HepG2 (cell line): ENCODE measurements around the gene ZNF431. TPM values are rescaled to one million over a fixed set of nuclear protein-coding genes. Genes with fewer than 3 reads are reported as not detected.

Experiments used
- MBNL3 ChIP-seq: fragments of 250-450 bp; sonication (Bioruptor Pico); conservative IDR thresholded peaks from 2 replicates; pipeline ENCODE4 v1.8.0; 2022; ENCODE audit warnings: mild to moderate bottlenecking, inconsistent platforms
- NFE2 ChIP-seq: sonication (generic); formaldehyde crosslinking; IDR thresholded peaks from 2 replicates; pipeline ENCODE4 v1.4.0; 2020; ENCODE audit warnings: missing genetic modification reagents
- NR2C2 ChIP-seq: sonication (generic); formaldehyde crosslinking; IDR thresholded peaks from 2 replicates; pipeline ENCODE4 v1.4.0; 2020; ENCODE audit warnings: missing genetic modification reagents, mild to moderate bottlenecking, moderate library complexity, borderline replicate concordance
- RBAK ChIP-seq: sonication (generic); formaldehyde crosslinking; IDR thresholded peaks from 2 replicates; pipeline ENCODE4 v1.5.1; 2020; ENCODE audit warnings: mild to moderate bottlenecking, missing genetic modification reagents
- RCOR2 ChIP-seq: IDR thresholded peaks from 2 replicates; pipeline ENCODE4 v1.6.1; 2016; ENCODE audit warnings: missing biosample characterization, missing genetic modification reagents
- SRSF9 ChIP-seq: fragments of 200-400 bp; formaldehyde crosslinking; IDR thresholded peaks from 2 replicates; pipeline ENCODE4 v1.6.1; 2018; ENCODE audit warnings: borderline replicate concordance, mild to moderate bottlenecking, low read depth, low read length; ENCODE audit not compliant: insufficient read depth, poor library complexity, severe bottlenecking
- SUZ12 ChIP-seq: fragments of 150-350 bp; IDR thresholded peaks from 2 replicates; pipeline ENCODE4 v1.6.1; 2014; ENCODE audit warnings: low read depth, low read length
- TP53 ChIP-seq: sonication (generic); formaldehyde crosslinking; conservative IDR thresholded peaks from 2 replicates; pipeline ENCODE4 v1.4.0; 2020; ENCODE audit warnings: missing genetic modification reagents
- ZMYM4 ChIP-seq: sonication (generic); formaldehyde crosslinking; IDR thresholded peaks from 2 replicates; pipeline ENCODE4 v1.8.1; 2023; ENCODE audit warnings: mild to moderate bottlenecking, missing genetic modification reagents
- ZNF124 ChIP-seq: sonication (generic); formaldehyde crosslinking; IDR thresholded peaks from 2 replicates; pipeline ENCODE4 v1.4.0; 2020; ENCODE audit warnings: missing genetic modification reagents
- ZNF143 ChIP-seq: sonication (generic); formaldehyde crosslinking; IDR thresholded peaks from 2 replicates; pipeline ENCODE4 v1.4.0; 2020; ENCODE audit warnings: missing genetic modification reagents
- ZNF441 ChIP-seq: sonication (generic); formaldehyde crosslinking; IDR thresholded peaks from 2 replicates; pipeline ENCODE4 v1.7.0; 2021; ENCODE audit warnings: missing genetic modification reagents, borderline replicate concordance
- ZNF607 ChIP-seq: sonication (generic); formaldehyde crosslinking; IDR thresholded peaks from 2 replicates; pipeline ENCODE4 v1.5.1; 2020; ENCODE audit warnings: missing genetic modification reagents, mild to moderate bottlenecking, borderline replicate concordance
- polyA plus RNA-seq, 8 experiments: library from polyadenylated mRNA; depleted of rRNA in 3 of 8; stranded (reverse) in 7 of 8; unstranded in 1 of 8; fragments of >200 nt; fragmentation: Illumina TruSeq in 4 of 8; extraction: Trizol in 4 of 8; gene quantifications; 2 replicates each; pipeline versions ENCODE4 v1.2.1 to v1.2.3, GENCODE V29; 2011 to 2016; ENCODE audit warnings: low read depth in 4 of 8, missing spikeins in 1 of 8, mixed read lengths in 1 of 8; ENCODE audit not compliant: insufficient read depth in 1 of 8
- total RNA-seq, 5 experiments: library from RNA; depleted of rRNA; stranded (reverse); fragments of >200 nt; fragmentation: Illumina TruSeq; extraction: Trizol; gene quantifications; 2 replicates each; pipeline ENCODE4 v1.2.3, GENCODE V29; 2016; ENCODE audit warnings: low read depth in 1 of 5
- TF ChIP-seq, protein P1 (sequence below): sonication (generic); formaldehyde crosslinking; IDR thresholded peaks from 2 replicates; pipeline ENCODE4 v1.4.0; 2020; ENCODE audit warnings: missing genetic modification reagents
- TF ChIP-seq, protein P2 (sequence below): sonication (generic); IDR thresholded peaks from 2 replicates; pipeline ENCODE4 v1.6.1; 2016; ENCODE audit warnings: low read depth, borderline replicate concordance
- TF ChIP-seq, protein P3 (sequence below): sonication (generic); formaldehyde crosslinking; IDR thresholded peaks from 2 replicates; pipeline ENCODE4 v1.4.0; 2020; ENCODE audit warnings: missing genetic modification reagents; ENCODE audit errors: not compliant biosample characterization
- TF ChIP-seq, protein P4 (sequence below): sonication (generic); formaldehyde crosslinking; IDR thresholded peaks from 2 replicates; pipeline ENCODE4 v1.4.0; 2020; ENCODE audit warnings: low read depth, missing genetic modification reagents

Gene ZNF431
- total and polyA plus RNA-seq, 2 of the 13 experiments (the other 11 are each of a cell fraction or from before 2014, with no cell fraction given) = 4.4 to 11.8 TPM

DNA sequence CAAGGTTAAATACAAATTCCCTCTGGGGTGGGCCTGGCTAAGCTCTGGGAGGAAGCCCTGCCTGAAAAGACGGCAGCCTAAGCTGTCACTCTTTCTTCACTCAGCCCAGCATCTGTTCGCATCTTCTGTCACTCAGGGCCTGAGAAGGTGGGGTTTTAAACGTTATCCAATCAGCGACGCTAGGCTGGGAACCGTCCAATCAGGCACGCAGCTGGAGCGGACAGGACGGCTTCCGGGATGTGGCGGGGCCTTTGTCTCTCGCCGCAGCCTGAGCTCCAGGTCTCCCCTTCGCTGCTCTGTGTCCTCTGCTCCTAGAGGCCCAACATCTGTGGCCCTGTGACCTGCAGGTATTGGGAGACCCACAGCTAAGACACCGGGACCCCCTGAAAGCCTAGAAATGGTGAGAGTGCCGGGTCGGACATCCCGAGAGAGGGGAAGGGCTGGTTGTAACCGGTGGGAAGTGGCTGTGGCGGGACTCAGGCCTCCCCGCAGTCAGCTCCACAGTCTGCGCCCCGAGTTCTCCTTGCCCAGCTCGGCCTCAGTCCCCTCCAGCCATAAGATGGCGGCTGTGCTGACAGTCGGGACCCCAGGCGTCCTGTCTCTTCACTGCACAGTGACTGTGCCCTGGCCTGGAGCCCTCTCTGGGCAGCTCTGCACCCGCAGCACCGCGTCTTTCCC lies at the start of gene ZNF431 (continued):
- no peak for TF ChIP-seq ZNF143
- TF ChIP-seq RCOR2 = no peak
- TF ChIP-seq ZNF441 (CRISPR knock-in tag) = no peak
- TF ChIP-seq, protein P1, sequence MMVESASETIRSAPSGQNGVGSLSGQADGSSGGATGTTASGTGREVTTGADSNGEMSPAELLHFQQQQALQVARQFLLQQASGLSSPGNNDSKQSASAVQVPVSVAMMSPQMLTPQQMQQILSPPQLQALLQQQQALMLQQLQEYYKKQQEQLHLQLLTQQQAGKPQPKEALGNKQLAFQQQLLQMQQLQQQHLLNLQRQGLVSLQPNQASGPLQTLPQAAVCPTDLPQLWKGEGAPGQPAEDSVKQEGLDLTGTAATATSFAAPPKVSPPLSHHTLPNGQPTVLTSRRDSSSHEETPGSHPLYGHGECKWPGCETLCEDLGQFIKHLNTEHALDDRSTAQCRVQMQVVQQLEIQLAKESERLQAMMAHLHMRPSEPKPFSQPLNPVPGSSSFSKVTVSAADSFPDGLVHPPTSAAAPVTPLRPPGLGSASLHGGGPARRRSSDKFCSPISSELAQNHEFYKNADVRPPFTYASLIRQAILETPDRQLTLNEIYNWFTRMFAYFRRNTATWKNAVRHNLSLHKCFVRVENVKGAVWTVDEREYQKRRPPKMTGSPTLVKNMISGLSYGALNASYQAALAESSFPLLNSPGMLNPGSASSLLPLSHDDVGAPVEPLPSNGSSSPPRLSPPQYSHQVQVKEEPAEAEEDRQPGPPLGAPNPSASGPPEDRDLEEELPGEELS (CRISPR knock-in tag) = no peak
- TF ChIP-seq, protein P2, sequence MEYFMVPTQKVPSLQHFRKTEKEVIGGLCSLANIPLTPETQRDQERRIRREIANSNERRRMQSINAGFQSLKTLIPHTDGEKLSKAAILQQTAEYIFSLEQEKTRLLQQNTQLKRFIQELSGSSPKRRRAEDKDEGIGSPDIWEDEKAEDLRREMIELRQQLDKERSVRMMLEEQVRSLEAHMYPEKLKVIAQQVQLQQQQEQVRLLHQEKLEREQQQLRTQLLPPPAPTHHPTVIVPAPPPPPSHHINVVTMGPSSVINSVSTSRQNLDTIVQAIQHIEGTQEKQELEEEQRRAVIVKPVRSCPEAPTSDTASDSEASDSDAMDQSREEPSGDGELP = peak; percentile 70; the same call in 1 of the 2 replicates
- no peak for TF ChIP-seq MBNL3 (CRISPR knock-in tag)
- no peak for TF ChIP-seq SRSF9
- TF ChIP-seq, protein P3, sequence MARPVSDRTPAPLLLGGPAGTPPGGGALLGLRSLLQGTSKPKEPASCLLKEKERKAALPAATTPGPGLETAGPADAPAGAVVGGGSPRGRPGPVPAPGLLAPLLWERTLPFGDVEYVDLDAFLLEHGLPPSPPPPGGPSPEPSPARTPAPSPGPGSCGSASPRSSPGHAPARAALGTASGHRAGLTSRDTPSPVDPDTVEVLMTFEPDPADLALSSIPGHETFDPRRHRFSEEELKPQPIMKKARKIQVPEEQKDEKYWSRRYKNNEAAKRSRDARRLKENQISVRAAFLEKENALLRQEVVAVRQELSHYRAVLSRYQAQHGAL (CRISPR knock-in tag) = no peak
- TF ChIP-seq NR2C2 (CRISPR knock-in tag) = peak; percentile 33; the same call in 1 of the 2 replicates
- TF ChIP-seq ZMYM4 (CRISPR knock-in tag) = peak; percentile 88
- no peak for TF ChIP-seq TP53 (CRISPR knock-in tag)
- TF ChIP-seq, protein P4, sequence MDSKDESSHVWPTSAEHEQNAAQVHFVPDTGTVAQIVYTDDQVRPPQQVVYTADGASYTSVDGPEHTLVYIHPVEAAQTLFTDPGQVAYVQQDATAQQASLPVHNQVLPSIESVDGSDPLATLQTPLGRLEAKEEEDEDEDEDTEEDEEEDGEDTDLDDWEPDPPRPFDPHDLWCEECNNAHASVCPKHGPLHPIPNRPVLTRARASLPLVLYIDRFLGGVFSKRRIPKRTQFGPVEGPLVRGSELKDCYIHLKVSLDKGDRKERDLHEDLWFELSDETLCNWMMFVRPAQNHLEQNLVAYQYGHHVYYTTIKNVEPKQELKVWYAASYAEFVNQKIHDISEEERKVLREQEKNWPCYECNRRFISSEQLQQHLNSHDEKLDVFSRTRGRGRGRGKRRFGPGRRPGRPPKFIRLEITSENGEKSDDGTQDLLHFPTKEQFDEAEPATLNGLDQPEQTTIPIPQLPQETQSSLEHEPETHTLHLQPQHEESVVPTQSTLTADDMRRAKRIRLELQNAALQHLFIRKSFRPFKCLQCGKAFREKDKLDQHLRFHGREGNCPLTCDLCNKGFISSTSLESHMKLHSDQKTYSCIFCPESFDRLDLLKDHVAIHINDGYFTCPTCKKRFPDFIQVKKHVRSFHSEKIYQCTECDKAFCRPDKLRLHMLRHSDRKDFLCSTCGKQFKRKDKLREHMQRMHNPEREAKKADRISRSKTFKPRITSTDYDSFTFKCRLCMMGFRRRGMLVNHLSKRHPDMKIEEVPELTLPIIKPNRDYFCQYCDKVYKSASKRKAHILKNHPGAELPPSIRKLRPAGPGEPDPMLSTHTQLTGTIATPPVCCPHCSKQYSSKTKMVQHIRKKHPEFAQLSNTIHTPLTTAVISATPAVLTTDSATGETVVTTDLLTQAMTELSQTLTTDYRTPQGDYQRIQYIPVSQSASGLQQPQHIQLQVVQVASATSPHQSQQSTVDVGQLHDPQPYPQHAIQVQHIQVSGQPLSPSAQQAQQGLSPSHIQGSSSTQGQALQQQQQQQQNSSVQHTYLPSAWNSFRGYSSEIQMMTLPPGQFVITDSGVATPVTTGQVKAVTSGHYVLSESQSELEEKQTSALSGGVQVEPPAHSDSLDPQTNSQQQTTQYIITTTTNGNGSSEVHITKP = no peak
- TF ChIP-seq ZNF124 = no peak
- TF ChIP-seq ZNF607 (CRISPR knock-in tag) = no peak
- TF ChIP-seq RBAK = no peak
- TF ChIP-seq NFE2 (CRISPR knock-in tag) = no peak
- TF ChIP-seq SUZ12 = no peak
